GOT3 (cell line): ENCODE results near the gene OXT.
A peak's percentile ranks its signal among the peaks of the same experiment; 100 is the strongest.
"Not testable (repeated sequence)": the region's sequence is repeated elsewhere in the genome, so short reads cannot be mapped to it uniquely, and the experiment has no call there.

Experiments
- DNase-seq: peaks from one replicate; lab custom pipeline; 2025; ENCODE audit warnings: mixed read lengths; lab: John Stamatoyannopoulos, UW

The OXT gene

GRCh38 chr20:3047486-3048419 lies 23.7 kb upstream of the OXT start:
- DNase-seq, result no peak

GRCh38 chr20:3051385-3052019 lies 19.9 kb upstream of the OXT start:
- DNase-seq, result no peak

GRCh38 chr20:3059489-3059888 lies 11.9 kb upstream of the OXT start:
- no peak for DNase-seq

GRCh38 chr20:3064119-3064518 lies 7.3 kb upstream of the OXT start:
- DNase-seq, result not testable (repeated sequence)

GRCh38 chr20:3067139-3068014 lies 4.0 kb upstream of the OXT start:
- no peak for DNase-seq

- DNase-seq, result no peak
Measured at GRCh38 chr20:3068075-3068474, 3.3 kb upstream of the OXT start.

- no peak for DNase-seq
Measured at GRCh38 chr20:3068986-3069900, 2.2 kb upstream of the OXT start.

- DNase-seq, result no peak
Measured at GRCh38 chr20:3070725-3071124, 695 bp upstream of the OXT start.

GRCh38 chr20:3071266-3071609 lies 182 bp upstream of the OXT start:
- no peak for DNase-seq

GRCh38 chr20:3072530-3073250 lies 1.3 kb downstream of the OXT start:
- no peak for DNase-seq

- DNase-seq, result not testable (repeated sequence)
Measured at GRCh38 chr20:3073251-3073643, 1.8 kb downstream of the OXT start.

GRCh38 chr20:3074812-3075211 lies 3.4 kb downstream of the OXT start:
- DNase-seq, result no peak

GRCh38 chr20:3075315-3075714 lies 3.9 kb downstream of the OXT start:
- DNase-seq, result not testable (repeated sequence)

GRCh38 chr20:3077618-3078134 lies 6.3 kb downstream of the OXT start:
- DNase-seq, result no peak

- peak; percentile 65 for DNase-seq
Measured at GRCh38 chr20:3080939-3081388, 9.5 kb downstream of the OXT start.

- no peak for DNase-seq
Measured at GRCh38 chr20:3081641-3082040, 10.2 kb downstream of the OXT start.

GRCh38 chr20:3082306-3082951 lies 11.0 kb downstream of the OXT start:
- DNase-seq, result no peak

GRCh38 chr20:3082955-3083952 lies 11.8 kb downstream of the OXT start:
- DNase-seq, result no peak
